Loucy (cell line): ENCODE data around the gene PKP2.

Experiments
- H2AFZ ChIP-seq: fragments of 200-600 bp; sonication (generic); 2 replicates; pipeline ENCODE4 v1.6.0; 2016; ENCODE audit warnings: antibody characterized with exemption, mild to moderate bottlenecking, low read length, moderate library complexity
- H3F3A ChIP-seq: fragments of 200-600 bp; 2 replicates; pipeline ENCODE4 v1.6.0; 2016; ENCODE audit warnings: antibody characterized with exemption, low read depth, mild to moderate bottlenecking
- H3K27me3 ChIP-seq: fragments of 200-600 bp; sonication (generic); 2 replicates; pipeline ENCODE4 v1.6.1; 2014; ENCODE audit warnings: low read length, mild to moderate bottlenecking; ENCODE audit not compliant: insufficient read depth, poor library complexity, severe bottlenecking
- H3K36me3 ChIP-seq: fragments of 200-600 bp; sonication (generic); 2 replicates; pipeline ENCODE4 v1.6.1; 2016; ENCODE audit warnings: low read length; ENCODE audit not compliant: insufficient read depth
- H3K4me1 ChIP-seq: fragments of 200-600 bp; sonication (generic); 2 replicates; pipeline ENCODE4 v1.5.1; 2014; ENCODE audit warnings: low read length, mild to moderate bottlenecking; ENCODE audit not compliant: insufficient read depth, poor library complexity, severe bottlenecking
- H3K4me2 ChIP-seq: fragments of 200-600 bp; sonication (generic); 2 replicates; pipeline ENCODE4 v1.6.0; 2014; ENCODE audit warnings: antibody characterized with exemption, low read length, low read depth, mild to moderate bottlenecking; ENCODE audit not compliant: poor library complexity, severe bottlenecking
- H3K4me3 ChIP-seq: fragments of 200-600 bp; sonication (generic); 2 replicates; pipeline ENCODE4 v1.5.1; 2014; ENCODE audit warnings: low read length, mild to moderate bottlenecking, mixed read lengths; ENCODE audit not compliant: poor library complexity, severe bottlenecking
- H3K79me2 ChIP-seq: fragments of 200-600 bp; sonication (generic); 2 replicates; pipeline ENCODE4 v1.6.1; 2014; ENCODE audit warnings: low read length; ENCODE audit not compliant: insufficient read depth
- H3K9ac ChIP-seq: fragments of 200-600 bp; sonication (generic); 2 replicates; pipeline ENCODE4 v1.6.0; 2014; ENCODE audit warnings: mild to moderate bottlenecking, low read depth, low read length, moderate library complexity; ENCODE audit not compliant: poor library complexity, severe bottlenecking
- H3K9me2 ChIP-seq: fragments of 200-600 bp; sonication (generic); replicated peaks from 2 replicates; pipeline ENCODE4 v1.6.1; 2016; ENCODE audit warnings: low read depth, low read length, mixed read lengths
- H3K9me3 ChIP-seq: fragments of 200-600 bp; sonication (generic); 2 replicates; pipeline ENCODE4 v1.6.1; 2014; ENCODE audit warnings: mild to moderate bottlenecking, antibody characterized with exemption, low read length, low read depth; ENCODE audit not compliant: insufficient read depth
- H4K20me1 ChIP-seq: fragments of 200-600 bp; sonication (generic); 2 replicates; pipeline ENCODE4 v1.6.0; 2014; ENCODE audit warnings: antibody characterized with exemption, low read length, mild to moderate bottlenecking; ENCODE audit not compliant: insufficient read depth, poor library complexity, severe bottlenecking
- CTCF ChIP-seq: fragments of 200-600 bp; sonication (generic); conservative IDR thresholded peaks from 2 replicates; pipeline ENCODE4 v1.5.1; 2014; ENCODE audit warnings: mild to moderate bottlenecking, antibody characterized with exemption, low read length
- EZH2phosphoT487 ChIP-seq: fragments of 200-600 bp; IDR thresholded peaks from 2 replicates; pipeline ENCODE4 v1.6.1; 2018; ENCODE audit warnings: antibody characterized with exemption, mild to moderate bottlenecking, moderate library complexity, borderline replicate concordance

The PKP2 gene

GRCh38 chr12:32847287-32847686 lies 49.3 kb downstream of the PKP2 start:
- TF ChIP-seq EZH2phosphoT487 (no peak), CTCF (no peak)
- H3K36me3 ChIP-seq = no peaks in the 10 kb centered on the region
- H3K9me2 ChIP-seq = no peaks in the 10 kb centered on the region
- H3K27me3 ChIP-seq = no peaks in the 10 kb centered on the region
- no peaks in the 10 kb centered on the region for H3F3A ChIP-seq
- no peak overlapping the region for H2AFZ ChIP-seq
- no peak overlapping the region for H3K4me3 ChIP-seq
- H3K9ac ChIP-seq = no peak overlapping the region
- H3K4me2 ChIP-seq = no peak overlapping the region
- H3K9me3 ChIP-seq = no peaks in the 10 kb centered on the region
- no peaks in the 10 kb centered on the region for H3K4me1 ChIP-seq
- H3K79me2 ChIP-seq = no peaks in the 10 kb centered on the region
- no peaks in the 10 kb centered on the region for H4K20me1 ChIP-seq

- H3F3A ChIP-seq = no peaks in the 10 kb centered on the region
- no peaks in the 10 kb centered on the region for H3K79me2 ChIP-seq
- H3K9ac ChIP-seq = no peak overlapping the region
- no peaks in the 10 kb centered on the region for H4K20me1 ChIP-seq
- no peak overlapping the region for H3K4me3 ChIP-seq
- H3K27me3 ChIP-seq = no peaks in the 10 kb centered on the region
- no peak overlapping the region for H3K4me2 ChIP-seq
- H2AFZ ChIP-seq = no peak overlapping the region
- H3K36me3 ChIP-seq = no peaks in the 10 kb centered on the region
- no peak for TF ChIP-seq EZH2phosphoT487
- TF ChIP-seq CTCF = no peak
- no peaks in the 10 kb centered on the region for H3K4me1 ChIP-seq
- no peaks in the 10 kb centered on the region for H3K9me3 ChIP-seq
- H3K9me2 ChIP-seq = no peaks in the 10 kb centered on the region
These were observed 50.5 kb downstream of the PKP2 start for GRCh38 chr12:32846053-32846452.

- Histone ChIP-seq H2AFZ (no peak overlapping the region), H3K9ac (no peak overlapping the region)
- TF ChIP-seq CTCF = no peak
- no peak for TF ChIP-seq EZH2phosphoT487
These were observed 53.0 kb downstream of the PKP2 start for GRCh38 chr12:32843528-32844095.

More at GRCh38 chr12:32843528-32844095, 53.0 kb downstream of the PKP2 start:
- Histone ChIP-seq H3K4me2 (no peak overlapping the region), H4K20me1 (no peaks in the 10 kb centered on the region), H3K27me3 (no peaks in the 10 kb centered on the region), H3K9me3 (no peaks in the 10 kb centered on the region), H3K4me3 (no peak overlapping the region), H3K36me3 (no peaks in the 10 kb centered on the region), H3K4me1 (no peaks in the 10 kb centered on the region), H3K9me2 (no peaks in the 10 kb centered on the region), H3K79me2 (no peaks in the 10 kb centered on the region), H3F3A (no peaks in the 10 kb centered on the region)
